ENCODE data around the gene METTL26.

- TF ChIP-seq CTCF (IDR thresholded peaks at IDR 0.05; ENCODE audit: insufficient read depth, low read length, poor library complexity, severe bottlenecking) = no peak
- TF ChIP-seq EZH2phosphoT487 (conservative IDR thresholded peaks at IDR 0.05; ENCODE audit: low read length) = no peak
These were observed 16.5 kb downstream of the METTL26 start for GRCh38 chr16:619476-620100.
